ENCODE results near the gene PMIS2. TPM values are rescaled to one million over a fixed set of nuclear protein-coding genes. Genes with fewer than 3 reads are reported as not detected.

PMIS2 gene
- total RNA-seq, 1 donor from 2014 or later = not detected

GRCh38 chr19:35562336-35562735, 23.6 kb upstream of the PMIS2 start:
- no peak overlapping the region for H3K4me3 ChIP-seq (ENCODE audit: low read length in 3 of 3)
- H3K36me3 ChIP-seq (ENCODE audit: control insufficient read depth in 3 of 3, insufficient read depth in 3 of 3, low read length in 3 of 3) = no peaks in the 10 kb centered on the region
- no peak overlapping the region for H3K27ac ChIP-seq (ENCODE audit: low read depth, low read length)
- peaks cover 0 to 5% (median 3%) of the 10 kb centered on the region in 3 donors for H3K4me1 ChIP-seq (ENCODE audit: control insufficient read depth in 3 of 3, insufficient read depth in 3 of 3, low read length in 3 of 3)
- H3K27me3 ChIP-seq (ENCODE audit: control insufficient read depth in 3 of 3, insufficient read depth in 3 of 3, low read length in 3 of 3) = peaks cover 48 to 62% (median 49%) of the 10 kb centered on the region in 3 donors
- H3K9me3 ChIP-seq (ENCODE audit: control insufficient read depth in 3 of 3, low read length in 3 of 3) = no peaks in the 10 kb centered on the region
- H3K9ac ChIP-seq (ENCODE audit: low read depth in 1 of 3, low read length in 3 of 3) = no peak overlapping the region

GRCh38 chr19:35562776-35563175, 23.2 kb upstream of the PMIS2 start:
- peaks cover 0 to 5% (median 3%) of the 10 kb centered on the region in 3 donors for H3K4me1 ChIP-seq (ENCODE audit: control insufficient read depth in 3 of 3, insufficient read depth in 3 of 3, low read length in 3 of 3)
- H3K4me3 ChIP-seq (ENCODE audit: low read length in 3 of 3) = no peak overlapping the region
- no peak overlapping the region for H3K27ac ChIP-seq (ENCODE audit: low read depth, low read length)
- H3K36me3 ChIP-seq (ENCODE audit: control insufficient read depth in 3 of 3, insufficient read depth in 3 of 3, low read length in 3 of 3) = no peaks in the 10 kb centered on the region
- H3K27me3 ChIP-seq (ENCODE audit: control insufficient read depth in 3 of 3, insufficient read depth in 3 of 3, low read length in 3 of 3) = peaks cover 46 to 59% (median 46%) of the 10 kb centered on the region in 3 donors
- H3K9me3 ChIP-seq (ENCODE audit: control insufficient read depth in 3 of 3, low read length in 3 of 3) = no peaks in the 10 kb centered on the region
- no peak overlapping the region for H3K9ac ChIP-seq (ENCODE audit: low read depth in 1 of 3, low read length in 3 of 3)

- Histone ChIP-seq H3K27ac (ENCODE audit: low read depth, low read length) (no peak within 1 kb of the TSS), H3K4me3 (ENCODE audit: low read length in 3 of 3) (no peak within 1 kb of the TSS), H3K36me3 (ENCODE audit: control insufficient read depth in 3 of 3, insufficient read depth in 3 of 3, low read length in 3 of 3) (no peaks in the 10 kb centered on the region), H3K4me1 (ENCODE audit: control insufficient read depth in 3 of 3, insufficient read depth in 3 of 3, low read length in 3 of 3) (peaks cover 0 to 2% (median under 1%) of the 10 kb centered on the region in 3 donors), H3K9ac (ENCODE audit: low read depth in 1 of 3, low read length in 3 of 3) (no peak within 1 kb of the TSS), H3K27me3 (ENCODE audit: control insufficient read depth in 3 of 3, insufficient read depth in 3 of 3, low read length in 3 of 3) (peaks cover 41 to 54% (median 41%) of the 10 kb centered on the region in 3 donors), H3K9me3 (ENCODE audit: control insufficient read depth in 3 of 3, low read length in 3 of 3) (no peaks in the 10 kb centered on the region)
Observed at GRCh38 chr19:35563207-35563829, 22.7 kb upstream of the PMIS2 start, which contains the start of gene ATP4A. ATP4A (minus strand) TSS chr19:35563658; CDS start chr19:35563629, 29 bp downstream.

GRCh38 chr19:35565016-35565856, 20.7 kb upstream of the PMIS2 start:
- Histone ChIP-seq H3K9me3 (ENCODE audit: control insufficient read depth in 3 of 3, low read length in 3 of 3) (no peaks in the 10 kb centered on the region), H3K4me3 (ENCODE audit: low read length in 3 of 3) (no peak overlapping the region), H3K27ac (ENCODE audit: low read depth, low read length) (no peak overlapping the region), H3K27me3 (ENCODE audit: control insufficient read depth in 3 of 3, insufficient read depth in 3 of 3, low read length in 3 of 3) (peaks cover 22 to 35% (median 32%) of the 10 kb centered on the region in 3 donors), H3K4me1 (ENCODE audit: control insufficient read depth in 3 of 3, insufficient read depth in 3 of 3, low read length in 3 of 3) (no peaks in the 10 kb centered on the region), H3K9ac (ENCODE audit: low read depth in 1 of 3, low read length in 3 of 3) (no peak overlapping the region), H3K36me3 (ENCODE audit: control insufficient read depth in 3 of 3, insufficient read depth in 3 of 3, low read length in 3 of 3) (no peaks in the 10 kb centered on the region)

- H3K9me3 ChIP-seq (ENCODE audit: control insufficient read depth in 3 of 3, low read length in 3 of 3) = no peaks in the 10 kb centered on the region
Observed at GRCh38 chr19:35566738-35567137, 19.2 kb upstream of the PMIS2 start.

GRCh38 chr19:35569281-35569781, 16.6 kb upstream of the PMIS2 start:
- H3K9me3 ChIP-seq (ENCODE audit: control insufficient read depth in 3 of 3, low read length in 3 of 3) = no peaks in the 10 kb centered on the region
- no peak overlapping the region for H3K9ac ChIP-seq (ENCODE audit: low read depth in 1 of 3, low read length in 3 of 3)
- no peak overlapping the region for H3K27ac ChIP-seq (ENCODE audit: low read depth, low read length)
- peaks cover 15 to 18% (median 15%) of the 10 kb centered on the region in 3 donors for H3K27me3 ChIP-seq (ENCODE audit: control insufficient read depth in 3 of 3, insufficient read depth in 3 of 3, low read length in 3 of 3)
- H3K36me3 ChIP-seq (ENCODE audit: control insufficient read depth in 3 of 3, insufficient read depth in 3 of 3, low read length in 3 of 3) = no peaks in the 10 kb centered on the region
- H3K4me1 ChIP-seq (ENCODE audit: control insufficient read depth in 3 of 3, insufficient read depth in 3 of 3, low read length in 3 of 3) = no peaks in the 10 kb centered on the region
- H3K4me3 ChIP-seq (ENCODE audit: low read length in 3 of 3) = no peak overlapping the region

More at GRCh38 chr19:35566738-35567137, 19.2 kb upstream of the PMIS2 start:
- Histone ChIP-seq H3K27me3 (ENCODE audit: control insufficient read depth in 3 of 3, insufficient read depth in 3 of 3, low read length in 3 of 3) (peaks cover 15 to 28% (median 28%) of the 10 kb centered on the region in 3 donors), H3K9ac (ENCODE audit: low read depth in 1 of 3, low read length in 3 of 3) (no peak overlapping the region), H3K4me1 (ENCODE audit: control insufficient read depth in 3 of 3, insufficient read depth in 3 of 3, low read length in 3 of 3) (no peaks in the 10 kb centered on the region), H3K36me3 (ENCODE audit: control insufficient read depth in 3 of 3, insufficient read depth in 3 of 3, low read length in 3 of 3) (no peaks in the 10 kb centered on the region), H3K27ac (ENCODE audit: low read depth, low read length) (no peak overlapping the region), H3K4me3 (ENCODE audit: low read length in 3 of 3) (no peak overlapping the region)

- Histone ChIP-seq H3K4me1 (ENCODE audit: control insufficient read depth in 3 of 3, insufficient read depth in 3 of 3, low read length in 3 of 3) (no peaks in the 10 kb centered on the region), H3K36me3 (ENCODE audit: control insufficient read depth in 3 of 3, insufficient read depth in 3 of 3, low read length in 3 of 3) (no peaks in the 10 kb centered on the region), H3K4me3 (ENCODE audit: low read length in 3 of 3) (no peak overlapping the region), H3K9me3 (ENCODE audit: control insufficient read depth in 3 of 3, low read length in 3 of 3) (peaks cover 4 to 7% (median 5%) of the 10 kb centered on the region in 3 donors), H3K9ac (ENCODE audit: low read depth in 1 of 3, low read length in 3 of 3) (no peak overlapping the region), H3K27me3 (ENCODE audit: control insufficient read depth in 3 of 3, insufficient read depth in 3 of 3, low read length in 3 of 3) (peaks cover 6 to 18% (median 7%) of the 10 kb centered on the region in 3 donors), H3K27ac (ENCODE audit: low read depth, low read length) (no peak overlapping the region)
Observed at GRCh38 chr19:35571406-35571965, 14.5 kb upstream of the PMIS2 start.

- Histone ChIP-seq H3K9ac (ENCODE audit: low read depth in 1 of 3, low read length in 3 of 3) (no peak overlapping the region), H3K4me3 (ENCODE audit: low read length in 3 of 3) (no peak overlapping the region), H3K36me3 (ENCODE audit: control insufficient read depth in 3 of 3, insufficient read depth in 3 of 3, low read length in 3 of 3) (no peaks in the 10 kb centered on the region), H3K9me3 (ENCODE audit: control insufficient read depth in 3 of 3, low read length in 3 of 3) (peaks cover 7 to 14% (median 11%) of the 10 kb centered on the region in 3 donors), H3K27me3 (ENCODE audit: control insufficient read depth in 3 of 3, insufficient read depth in 3 of 3, low read length in 3 of 3) (no peaks in the 10 kb centered on the region), H3K27ac (ENCODE audit: low read depth, low read length) (no peak overlapping the region), H3K4me1 (ENCODE audit: control insufficient read depth in 3 of 3, insufficient read depth in 3 of 3, low read length in 3 of 3) (no peaks in the 10 kb centered on the region)
Observed at GRCh38 chr19:35577918-35578317, 8.1 kb upstream of the PMIS2 start.

- Histone ChIP-seq H3K4me3 (ENCODE audit: low read length in 3 of 3) (no peak overlapping the region), H3K36me3 (ENCODE audit: control insufficient read depth in 3 of 3, insufficient read depth in 3 of 3, low read length in 3 of 3) (no peaks in the 10 kb centered on the region), H3K9ac (ENCODE audit: low read depth in 1 of 3, low read length in 3 of 3) (no peak overlapping the region), H3K4me1 (ENCODE audit: control insufficient read depth in 3 of 3, insufficient read depth in 3 of 3, low read length in 3 of 3) (no peaks in the 10 kb centered on the region), H3K27me3 (ENCODE audit: control insufficient read depth in 3 of 3, insufficient read depth in 3 of 3, low read length in 3 of 3) (peaks cover 0 to 4% (median 0%) of the 10 kb centered on the region in 3 donors), H3K9me3 (ENCODE audit: control insufficient read depth in 3 of 3, low read length in 3 of 3) (peaks cover 7 to 14% (median 11%) of the 10 kb centered on the region in 3 donors), H3K27ac (ENCODE audit: low read depth, low read length) (no peak overlapping the region)
Observed at GRCh38 chr19:35578707-35579106, 7.3 kb upstream of the PMIS2 start.
